Rectal smooth muscle tissue (tissue), 1 donor: Measurements from ENCODE around the gene ANKRD13A.
A peak's percentile ranks its signal among the peaks of the same experiment; 100 is the strongest.
"Not testable (repeated sequence)": the region's sequence is repeated elsewhere in the genome, so short reads cannot be mapped to it uniquely, and the experiment has no call there.

Experiments used
- H3K27ac ChIP-seq: one replicate; pipeline ENCODE4 v1.7.0; 2013; ENCODE audit warnings: low read depth, low read length, inconsistent platforms
- H3K27me3 ChIP-seq: one replicate; pipeline ENCODE4 v1.7.0; 2013; ENCODE audit warnings: low read length; ENCODE audit not compliant: control insufficient read depth, insufficient read depth
- H3K36me3 ChIP-seq: one replicate; pipeline ENCODE4 v1.7.0; 2013; ENCODE audit warnings: low read length; ENCODE audit not compliant: control insufficient read depth, insufficient read depth
- H3K4me1 ChIP-seq: one replicate; pipeline ENCODE4 v1.7.0; 2013; ENCODE audit warnings: low read length; ENCODE audit not compliant: control insufficient read depth, insufficient read depth
- H3K4me3 ChIP-seq: one replicate; pipeline ENCODE4 v1.7.0; 2013; ENCODE audit warnings: low read length
- H3K9ac ChIP-seq: one replicate; pipeline ENCODE4 v1.7.0; 2013; ENCODE audit warnings: low read length

Gene ANKRD13A

GRCh38 chr12:109999983-110000505 is 814 bp downstream of the ANKRD13A start:
- Histone ChIP-seq H3K4me3 (peak overlapping the region; percentile 79), H3K4me1 (peaks cover 5% of the 10 kb centered on the region), H3K9ac (no peak overlapping the region), H3K36me3 (no peaks in the 10 kb centered on the region), H3K27me3 (no peaks in the 10 kb centered on the region), H3K27ac (no peak overlapping the region)

- no peak overlapping the region for H3K9ac ChIP-seq
- H3K27ac ChIP-seq: no peak overlapping the region
- H3K4me1 ChIP-seq: peaks cover 5% of the 10 kb centered on the region
Observed at GRCh38 chr12:110001596-110001995, 2.4 kb downstream of the ANKRD13A start.

GRCh38 chr12:110002676-110003515 is 3.7 kb downstream of the ANKRD13A start:
- Histone ChIP-seq H3K9ac (no peak overlapping the region), H3K36me3 (no peaks in the 10 kb centered on the region), H3K27ac (no peak overlapping the region), H3K4me1 (peaks cover 5% of the 10 kb centered on the region), H3K27me3 (no peaks in the 10 kb centered on the region), H3K4me3 (no peak overlapping the region)

More at GRCh38 chr12:110001596-110001995, 2.4 kb downstream of the ANKRD13A start:
- H3K27me3 ChIP-seq: no peaks in the 10 kb centered on the region
- no peak overlapping the region for H3K4me3 ChIP-seq
- H3K36me3 ChIP-seq: no peaks in the 10 kb centered on the region

- H3K36me3 ChIP-seq: no peaks in the 10 kb centered on the region
- H3K9ac ChIP-seq: no peak overlapping the region
Observed at GRCh38 chr12:110004598-110004997, 5.4 kb downstream of the ANKRD13A start.

GRCh38 chr12:110005319-110005973 is 6.2 kb downstream of the ANKRD13A start:
- no peaks in the 10 kb centered on the region for H3K36me3 ChIP-seq
- no peak overlapping the region for H3K27ac ChIP-seq
- no peaks in the 10 kb centered on the region for H3K27me3 ChIP-seq
- no peaks in the 10 kb centered on the region for H3K4me1 ChIP-seq
- no peak overlapping the region for H3K4me3 ChIP-seq
- H3K9ac ChIP-seq: no peak overlapping the region

More at GRCh38 chr12:110004598-110004997, 5.4 kb downstream of the ANKRD13A start:
- H3K4me1 ChIP-seq: peaks cover 3% of the 10 kb centered on the region
- H3K27ac ChIP-seq: no peak overlapping the region
- H3K4me3 ChIP-seq: no peak overlapping the region
- no peaks in the 10 kb centered on the region for H3K27me3 ChIP-seq

- H3K4me1 ChIP-seq: no peaks in the 10 kb centered on the region
Observed at GRCh38 chr12:110006115-110006514, 6.9 kb downstream of the ANKRD13A start.

GRCh38 chr12:110007881-110008280 is 8.7 kb downstream of the ANKRD13A start:
- no peak overlapping the region for H3K9ac ChIP-seq
- H3K36me3 ChIP-seq: peaks cover 6% of the 10 kb centered on the region
- no peak overlapping the region for H3K27ac ChIP-seq
- no peaks in the 10 kb centered on the region for H3K4me1 ChIP-seq
- H3K4me3 ChIP-seq: no peak overlapping the region
- no peaks in the 10 kb centered on the region for H3K27me3 ChIP-seq

More at GRCh38 chr12:110006115-110006514, 6.9 kb downstream of the ANKRD13A start:
- Histone ChIP-seq H3K4me3 (no peak overlapping the region), H3K27ac (no peak overlapping the region), H3K9ac (no peak overlapping the region), H3K27me3 (no peaks in the 10 kb centered on the region), H3K36me3 (no peaks in the 10 kb centered on the region)

- H3K36me3 ChIP-seq, H3K4me1 ChIP-seq, H3K4me3 ChIP-seq, H3K27me3 ChIP-seq, H3K9ac ChIP-seq, H3K27ac ChIP-seq: not testable (repeated sequence)
Observed at GRCh38 chr12:110008681-110009398, 9.6 kb downstream of the ANKRD13A start.

GRCh38 chr12:110010853-110011723 is 11.9 kb downstream of the ANKRD13A start:
- no peak overlapping the region for H3K4me3 ChIP-seq
- no peak overlapping the region for H3K27ac ChIP-seq
- H3K9ac ChIP-seq: no peak overlapping the region
- no peaks in the 10 kb centered on the region for H3K27me3 ChIP-seq
- peaks cover 9% of the 10 kb centered on the region for H3K36me3 ChIP-seq
- no peaks in the 10 kb centered on the region for H3K4me1 ChIP-seq

GRCh38 chr12:110012137-110012536 is 12.9 kb downstream of the ANKRD13A start:
- no peaks in the 10 kb centered on the region for H3K27me3 ChIP-seq
- H3K9ac ChIP-seq: no peak overlapping the region
- peaks cover 9% of the 10 kb centered on the region for H3K36me3 ChIP-seq
- H3K4me3 ChIP-seq: no peak overlapping the region
- no peaks in the 10 kb centered on the region for H3K4me1 ChIP-seq
- H3K27ac ChIP-seq: no peak overlapping the region

GRCh38 chr12:110012659-110013058 is 13.4 kb downstream of the ANKRD13A start:
- Histone ChIP-seq H3K27me3 (no peaks in the 10 kb centered on the region), H3K4me1 (no peaks in the 10 kb centered on the region), H3K9ac (no peak overlapping the region), H3K27ac (no peak overlapping the region), H3K4me3 (no peak overlapping the region), H3K36me3 (peaks cover 11% of the 10 kb centered on the region)
